Measurements from ENCODE around the gene CRYGD. TPM values are rescaled to one million over a fixed set of nuclear protein-coding genes. Genes with fewer than 3 reads are reported as not detected.
"Not testable (repeated sequence)": the region's sequence is repeated elsewhere in the genome, so short reads cannot be mapped to it uniquely, and the experiment has no call there.

CRYGD gene
- total RNA-seq, 1 donor from 2014 or later, result not detected

- TF ChIP-seq CTCF (IDR thresholded peaks at IDR 0.05) (no peak), EZH2 (IDR thresholded peaks at IDR 0.05) (no peak), EZH2phosphoT487 (IDR thresholded peaks at IDR 0.05) (no peak)
- peaks cover 20% of the 10 kb centered on the region for H3F3A ChIP-seq (ENCODE audit: low read depth)
- no peaks in the 10 kb centered on the region for H3K79me2 ChIP-seq (ENCODE audit: low read depth)
- Mint-ChIP-seq H3K27ac (no peak overlapping the region), H3K4me3 (no peak overlapping the region), H3K27me3 (ENCODE audit: insufficient read depth, low read depth) (peaks cover 3% of the 10 kb centered on the region), H3K36me3 (no peaks in the 10 kb centered on the region), H3K9me3 (no peaks in the 10 kb centered on the region), H3K4me1 (peaks cover 11% of the 10 kb centered on the region)
- H3K4me1 ChIP-seq, result peaks cover 8% of the 10 kb centered on the region
- no peaks in the 10 kb centered on the region for H3K9me3 ChIP-seq (ENCODE audit: low read depth)
- no peak overlapping the region for H2AFZ ChIP-seq (replicated peaks)
- H4K20me1 ChIP-seq (ENCODE audit: low read depth), result no peaks in the 10 kb centered on the region
- H3K27me3 ChIP-seq, result no peaks in the 10 kb centered on the region
- no peak for DNase-seq (ENCODE audit: low spot score)
- no peak overlapping the region for H3K4me2 ChIP-seq
- H3K4me3 ChIP-seq, result no peak overlapping the region
- no peak overlapping the region for H3K27ac ChIP-seq
- H3K36me3 ChIP-seq, result no peaks in the 10 kb centered on the region
- H3K9ac ChIP-seq, result no peak overlapping the region
Observed at GRCh38 chr2:208099682-208100470, 24.4 kb downstream of the CRYGD start.

- not testable (repeated sequence) for H3K27me3 Mint-ChIP-seq (ENCODE audit: insufficient read depth, low read depth); H3K27me3 ChIP-seq; H3K9me3 Mint-ChIP-seq; H3K27ac ChIP-seq; H4K20me1 ChIP-seq (ENCODE audit: low read depth); H3K9me3 ChIP-seq (ENCODE audit: low read depth); H2AFZ ChIP-seq (replicated peaks); DNase-seq (ENCODE audit: low spot score); H3K4me3 ChIP-seq; H3K27ac Mint-ChIP-seq; H3K9ac ChIP-seq; H3K36me3 Mint-ChIP-seq; H3K36me3 ChIP-seq; H3K4me2 ChIP-seq; H3K4me1 ChIP-seq; H3K79me2 ChIP-seq (ENCODE audit: low read depth); H3K4me1 Mint-ChIP-seq; H3K4me3 Mint-ChIP-seq
- peaks cover 16% of the 10 kb centered on the region for H3F3A ChIP-seq (ENCODE audit: low read depth)
Observed at GRCh38 chr2:208098701-208099100, 25.6 kb downstream of the CRYGD start.

GRCh38 chr2:208098267-208098666, 26.1 kb downstream of the CRYGD start:
- TF ChIP-seq EZH2 (IDR thresholded peaks at IDR 0.05) (no peak), EZH2phosphoT487 (IDR thresholded peaks at IDR 0.05) (no peak), CTCF (IDR thresholded peaks at IDR 0.05) (no peak)
- Histone ChIP-seq H3K36me3 (no peaks in the 10 kb centered on the region), H3F3A (ENCODE audit: low read depth) (peaks cover 12% of the 10 kb centered on the region), H3K4me2 (no peak overlapping the region), H3K27me3 (no peaks in the 10 kb centered on the region), H3K4me3 (no peak overlapping the region), H3K79me2 (ENCODE audit: low read depth) (no peaks in the 10 kb centered on the region), H2AFZ (replicated peaks) (no peak overlapping the region), H4K20me1 (ENCODE audit: low read depth) (no peaks in the 10 kb centered on the region), H3K9me3 (ENCODE audit: low read depth) (no peaks in the 10 kb centered on the region), H3K9ac (no peak overlapping the region), H3K4me1 (peaks cover under 1% of the 10 kb centered on the region), H3K27ac (no peak overlapping the region)
- Mint-ChIP-seq H3K9me3 (no peaks in the 10 kb centered on the region), H3K27me3 (ENCODE audit: insufficient read depth, low read depth) (peaks cover 3% of the 10 kb centered on the region), H3K4me1 (peaks cover 7% of the 10 kb centered on the region), H3K27ac (no peak overlapping the region), H3K4me3 (no peak overlapping the region), H3K36me3 (no peaks in the 10 kb centered on the region)
- DNase-seq (ENCODE audit: low spot score), result no peak

GRCh38 chr2:208097801-208098200, 26.5 kb downstream of the CRYGD start:
- H3K27ac ChIP-seq, result no peak overlapping the region

More at GRCh38 chr2:208097801-208098200, 26.5 kb downstream of the CRYGD start:
- Histone ChIP-seq H3F3A (ENCODE audit: low read depth) (peaks cover 12% of the 10 kb centered on the region), H3K27me3 (no peaks in the 10 kb centered on the region), H3K9ac (no peak overlapping the region), H3K4me3 (no peak overlapping the region), H3K4me1 (no peaks in the 10 kb centered on the region), H4K20me1 (ENCODE audit: low read depth) (no peaks in the 10 kb centered on the region), H2AFZ (replicated peaks) (peak overlapping the region; percentile 12), H3K79me2 (ENCODE audit: low read depth) (no peaks in the 10 kb centered on the region), H3K36me3 (no peaks in the 10 kb centered on the region), H3K9me3 (ENCODE audit: low read depth) (no peaks in the 10 kb centered on the region), H3K4me2 (no peak overlapping the region)
- no peak for DNase-seq (ENCODE audit: low spot score)
- no peak overlapping the region for H3K27ac Mint-ChIP-seq
- no peaks in the 10 kb centered on the region for H3K9me3 Mint-ChIP-seq
- H3K4me3 Mint-ChIP-seq, result no peak overlapping the region
- H3K36me3 Mint-ChIP-seq, result no peaks in the 10 kb centered on the region
- peaks cover 3% of the 10 kb centered on the region for H3K27me3 Mint-ChIP-seq (ENCODE audit: insufficient read depth, low read depth)
- peaks cover 7% of the 10 kb centered on the region for H3K4me1 Mint-ChIP-seq
- TF ChIP-seq EZH2phosphoT487 (IDR thresholded peaks at IDR 0.05) (no peak), CTCF (IDR thresholded peaks at IDR 0.05) (no peak), EZH2 (IDR thresholded peaks at IDR 0.05) (no peak)

Measured in neural progenitor cell (in vitro differentiated cells).